ENCODE results near the gene GRAMD1A.

GRCh38 chr19:34995551-34995950, 4.6 kb upstream of the GRAMD1A start:
- TF ChIP-seq CTCF (conservative IDR thresholded peaks at IDR 0.05) (no peak), EZH2 (IDR thresholded peaks at IDR 0.05; ENCODE audit: low read depth) (no peak)

All from PC-9 (cell line).